CD8-positive, alpha-beta memory T cell (primary cell): ENCODE data around the gene FCER1G. TPM values are rescaled to one million over a fixed set of nuclear protein-coding genes. Genes with fewer than 3 reads are reported as not detected.

Source experiments
- CTCF ChIA-PET: fragments of 350-600 bp; sonication (Branson Sonifier 250); formaldehyde crosslinking; loops from one replicate; lab custom pipeline; 2021; ENCODE audit warnings: antibody characterized with exemption; lab: Charles Lee
- POLR2A ChIA-PET: fragments of 350-600 bp; sonication (Branson Sonifier 250); formaldehyde crosslinking; loops from one replicate; lab custom pipeline; 2021; ENCODE audit warnings: antibody characterized with exemption; lab: Charles Lee
- DNase-seq, 5 donors: peaks; one replicate each; pipeline versions ENCODE4 v3.0.0 to v3.0.0-alpha.2; 2020 to 2022; ENCODE audit warnings: mixed read lengths in 1 of 5
- H3K27ac ChIP-seq: one replicate; pipeline ENCODE4 v1.7.0; 2013; ENCODE audit warnings: low read depth, mild to moderate bottlenecking, low read length, moderate library complexity
- H3K27me3 ChIP-seq: 2 replicates; pipeline ENCODE4 v1.7.0; 2013; ENCODE audit warnings: low read length, mild to moderate bottlenecking; ENCODE audit not compliant: insufficient read depth, poor library complexity, severe bottlenecking
- H3K36me3 ChIP-seq: 2 replicates; pipeline ENCODE4 v1.7.0; 2013; ENCODE audit warnings: mild to moderate bottlenecking, low read length, moderate library complexity; ENCODE audit not compliant: insufficient read depth
- H3K4me1 ChIP-seq: 2 replicates; pipeline ENCODE4 v1.7.0; 2013; ENCODE audit warnings: mild to moderate bottlenecking, low read length, moderate library complexity; ENCODE audit not compliant: insufficient read depth
- H3K4me3 ChIP-seq: 2 replicates; pipeline ENCODE4 v1.7.0; 2013; ENCODE audit warnings: mild to moderate bottlenecking, low read length
- H3K9me3 ChIP-seq: 2 replicates; pipeline ENCODE4 v1.7.0; 2013; ENCODE audit warnings: mild to moderate bottlenecking, low read length
- H3K27ac Mint-ChIP-seq, 8 donors: one replicate each; pipeline ENCODE4 v1.8.0; 2020 to 2021; ENCODE audit warnings: mixed read lengths in 8 of 8, mild to moderate bottlenecking in 6 of 8, inconsistent platforms in 3 of 8, moderate library complexity in 3 of 8
- H3K27me3 Mint-ChIP-seq, 2 donors: one replicate each; pipeline ENCODE4 v1.8.0; 2020 to 2021; ENCODE audit warnings: mixed read lengths in 2 of 2, mild to moderate bottlenecking in 1 of 2, moderate library complexity in 1 of 2
- H3K36me3 Mint-ChIP-seq, 3 donors: one replicate each; pipeline ENCODE4 v1.8.0; 2020 to 2021; ENCODE audit warnings: mixed read lengths in 3 of 3, inconsistent platforms in 1 of 3, mild to moderate bottlenecking in 1 of 3
- H3K4me1 Mint-ChIP-seq, 3 donors: one replicate each; pipeline ENCODE4 v1.8.0; 2020 to 2021; ENCODE audit warnings: mixed read lengths in 3 of 3, inconsistent platforms in 1 of 3, mild to moderate bottlenecking in 1 of 3
- H3K4me3 Mint-ChIP-seq, 7 donors: one replicate each; pipeline ENCODE4 v1.8.0; 2020 to 2021; ENCODE audit warnings: mixed read lengths in 7 of 7, mild to moderate bottlenecking in 6 of 7, moderate library complexity in 4 of 7, inconsistent platforms in 2 of 7
- H3K9me3 Mint-ChIP-seq, 5 donors: one replicate each; pipeline ENCODE4 v1.8.0; 2020 to 2022; ENCODE audit warnings: mixed read lengths in 5 of 5, mild to moderate bottlenecking in 3 of 5, moderate library complexity in 2 of 5, inconsistent platforms in 1 of 5
- polyA plus RNA-seq: library from polyadenylated mRNA; unstranded; fragments of 300-500 nt; fragmentation: Illumina TruSeq; gene quantifications from one replicate; pipeline ENCODE4 v1.2.3, GENCODE V29; 2021
- total RNA-seq, 2 experiments: library from RNA; stranded (reverse); gene quantifications; one replicate each; pipeline ENCODE4 v1.2.3, GENCODE V29; 2021

The FCER1G gene
- total and polyA plus RNA-seq, 3 experiments from 2014 or later = 4.1 to 19.0 (median 5.1) TPM

- no peak for DNase-seq
- ChIA-PET POLR2A (no interaction called here), CTCF (interaction anchor here (0.9 to 2.2 kb wide), 3 partner anchors 12 to 34 kb away, joined by 3 to 10 read pairs (median 5); partner anchors contain the start of genes PPOX and TOMM40L)
- Mint-ChIP-seq H3K27me3 (peaks cover 0 to 2% of the 10 kb centered on the region in 2 donors), H3K4me1 (peaks cover 57 to 67% (median 64%) of the 10 kb centered on the region in 3 donors), H3K9me3 (no peaks in the 10 kb centered on the region), H3K4me3 (peak overlapping the region in 2 of 7 donors; percentile 47 to 61), H3K36me3 (peaks cover 0 to 20% (median 5%) of the 10 kb centered on the region in 3 donors), H3K27ac (peak overlapping the region in 6 of 8 donors; percentile 17 to 98 (median 80))
- peak overlapping the region; percentile 89 for H3K27ac ChIP-seq
- H3K4me3 ChIP-seq = no peak overlapping the region
- H3K27me3 ChIP-seq = no peaks in the 10 kb centered on the region
- H3K4me1 ChIP-seq = peaks cover 59% of the 10 kb centered on the region
- no peaks in the 10 kb centered on the region for H3K9me3 ChIP-seq
- peaks cover 10% of the 10 kb centered on the region for H3K36me3 ChIP-seq
Observed at GRCh38 chr1:161199506-161200139, 15.5 kb upstream of the FCER1G start.

- POLR2A ChIA-PET = interaction anchor here (0.5 to 1.0 kb wide), 2 partner anchors 21 to 106 kb away, joined by 12 read pairs; no protein-coding TSS in a partner anchor
- H3K9me3 ChIP-seq = no peaks in the 10 kb centered on the region
- Mint-ChIP-seq H3K27me3 (no peaks in the 10 kb centered on the region), H3K36me3 (peaks cover 3 to 26% (median 9%) of the 10 kb centered on the region in 3 donors), H3K4me3 (peak overlapping the region; percentile 27 to 78 (median 53)), H3K4me1 (peaks cover 53 to 64% (median 62%) of the 10 kb centered on the region in 3 donors), H3K9me3 (no peaks in the 10 kb centered on the region), H3K27ac (peak overlapping the region; percentile 79 to 98 (median 97))
- peak in 1 of 5 donors; percentile 42 for DNase-seq
- CTCF ChIA-PET = interaction anchor here (1.4 to 14.0 kb wide), 5 partner anchors 8 to 181 kb away, joined by 4 to 197 read pairs (median 15); partner anchors contain the start of genes APOA2, PPOX and TOMM40L
- H3K4me1 ChIP-seq = peaks cover 58% of the 10 kb centered on the region
- H3K4me3 ChIP-seq = no peak overlapping the region
- no peaks in the 10 kb centered on the region for H3K27me3 ChIP-seq
- H3K36me3 ChIP-seq = peaks cover 10% of the 10 kb centered on the region
- peak overlapping the region; percentile 89 for H3K27ac ChIP-seq
Observed at GRCh38 chr1:161200421-161200991, 14.6 kb upstream of the FCER1G start.

GRCh38 chr1:161200992-161201835, 13.9 kb upstream of the FCER1G start:
- no peaks in the 10 kb centered on the region for H3K9me3 ChIP-seq
- peak overlapping the region; percentile 96 to 99 (median 98) for H3K27ac Mint-ChIP-seq
- CTCF ChIA-PET = interaction anchor here (1.4 to 14.0 kb wide), 8 partner anchors 9 to 181 kb away, joined by 4 to 197 read pairs (median 12); partner anchors contain the start of genes APOA2, PPOX and TOMM40L
- no peaks in the 10 kb centered on the region for H3K27me3 ChIP-seq
- H3K9me3 Mint-ChIP-seq = no peaks in the 10 kb centered on the region
- H3K36me3 Mint-ChIP-seq = peaks cover 3 to 33% (median 12%) of the 10 kb centered on the region in 3 donors
- H3K4me3 Mint-ChIP-seq = peak overlapping the region; percentile 93 to 97 (median 95)
- POLR2A ChIA-PET = interaction anchor here (0.5 to 2.3 kb wide), 15 partner anchors 9 to 130 kb away, joined by 3 to 51 read pairs (median 7); partner anchors contain the start of genes B4GALT3, DEDD, PPOX and SDHC
- no peaks in the 10 kb centered on the region for H3K27me3 Mint-ChIP-seq
- peak overlapping the region; percentile 99 for H3K4me3 ChIP-seq
- DNase-seq = no peak
- H3K4me1 ChIP-seq = peaks cover 56% of the 10 kb centered on the region
- H3K27ac ChIP-seq = peak overlapping the region; percentile 89
- peaks cover 17% of the 10 kb centered on the region for H3K36me3 ChIP-seq
- H3K4me1 Mint-ChIP-seq = peaks cover 56 to 66% (median 64%) of the 10 kb centered on the region in 3 donors

- DNase-seq = peak; percentile 92 to 98 (median 93)
- POLR2A ChIA-PET = interaction anchor here (0.5 to 2.3 kb wide), 17 partner anchors 10 to 133 kb away, joined by 3 to 51 read pairs (median 7); partner anchors contain the start of genes ARHGAP30, B4GALT3, DEDD and PPOX
- H3K4me1 Mint-ChIP-seq = peaks cover 59 to 73% (median 71%) of the 10 kb centered on the region in 3 donors
- peak within 1 kb of the TSS; percentile 93 to 97 (median 95) for H3K4me3 Mint-ChIP-seq
- Histone ChIP-seq H3K4me3 (peak within 1 kb of the TSS; percentile 99), H3K36me3 (peaks cover 24% of the 10 kb centered on the region), H3K27me3 (no peaks in the 10 kb centered on the region), H3K9me3 (no peaks in the 10 kb centered on the region), H3K27ac (peak within 1 kb of the TSS; percentile 89), H3K4me1 (peaks cover 59% of the 10 kb centered on the region)
- no peaks in the 10 kb centered on the region for H3K27me3 Mint-ChIP-seq
- CTCF ChIA-PET = interaction anchor here (1.0 to 14.0 kb wide), 12 partner anchors 9 to 198 kb away, joined by 3 to 197 read pairs (median 10); partner anchors contain the start of genes APOA2, PPOX, SDHC and TOMM40L
- no peaks in the 10 kb centered on the region for H3K9me3 Mint-ChIP-seq
- peaks cover 3 to 42% (median 16%) of the 10 kb centered on the region in 3 donors for H3K36me3 Mint-ChIP-seq
- H3K27ac Mint-ChIP-seq = peak within 1 kb of the TSS; percentile 96 to 99 (median 98)
Observed at GRCh38 chr1:161201836-161202712, 13.0 kb upstream of the FCER1G start, which contains the start of gene NDUFS2. NDUFS2 (plus strand) TSS chr1:161202367; CDS start chr1:161202386, 19 bp downstream.

GRCh38 chr1:161206411-161207140, 8.5 kb upstream of the FCER1G start:
- Mint-ChIP-seq H3K9me3 (no peaks in the 10 kb centered on the region), H3K4me1 (peaks cover 51 to 67% (median 61%) of the 10 kb centered on the region in 3 donors), H3K36me3 (peaks cover 14 to 79% (median 33%) of the 10 kb centered on the region in 3 donors), H3K27me3 (no peaks in the 10 kb centered on the region), H3K27ac (peak overlapping the region in 3 of 8 donors; percentile 53 to 67 (median 57)), H3K4me3 (no peak overlapping the region)
- ChIA-PET CTCF (interaction anchor here (1.0 to 14.0 kb wide), 3 partner anchors 9 to 99 kb away, joined by 3 to 197 read pairs (median 3); partner anchors contain the start of genes APOA2, FCER1G and TOMM40L), POLR2A (interaction anchor here (0.6 to 1.5 kb wide), 2 partner anchors 19 kb away, joined by 3 to 4 read pairs; partner anchors contain the start of gene TOMM40L)
- Histone ChIP-seq H3K4me1 (peaks cover 50% of the 10 kb centered on the region), H3K36me3 (peaks cover 55% of the 10 kb centered on the region), H3K27ac (no peak overlapping the region), H3K27me3 (no peaks in the 10 kb centered on the region), H3K4me3 (no peak overlapping the region), H3K9me3 (no peaks in the 10 kb centered on the region)
- DNase-seq = no peak

- Mint-ChIP-seq H3K9me3 (no peaks in the 10 kb centered on the region), H3K27me3 (no peaks in the 10 kb centered on the region), H3K27ac (no peak overlapping the region), H3K4me1 (peaks cover 45 to 61% (median 55%) of the 10 kb centered on the region in 3 donors), H3K36me3 (peaks cover 14 to 84% (median 33%) of the 10 kb centered on the region in 3 donors), H3K4me3 (no peak overlapping the region)
- Histone ChIP-seq H3K27me3 (no peaks in the 10 kb centered on the region), H3K9me3 (no peaks in the 10 kb centered on the region), H3K4me3 (no peak overlapping the region), H3K27ac (no peak overlapping the region), H3K36me3 (peaks cover 61% of the 10 kb centered on the region), H3K4me1 (peaks cover 46% of the 10 kb centered on the region)
- no peak for DNase-seq
- POLR2A ChIA-PET = no interaction called here
- CTCF ChIA-PET = interaction anchor here (1.0 to 14.0 kb wide), 3 partner anchors 8 to 99 kb away, joined by 3 to 197 read pairs (median 3); partner anchors contain the start of genes APOA2, FCER1G and TOMM40L
Observed at GRCh38 chr1:161207173-161207572, 7.9 kb upstream of the FCER1G start.
